Cardiac muscle cell (in vitro differentiated cells and primary cell): ENCODE data around the gene MRPL50. TPM values are rescaled to one million over a fixed set of nuclear protein-coding genes. Genes with fewer than 3 reads are reported as not detected.

Source experiments
- DNase-seq, 2 donors: peaks; one replicate each; pipeline versions ENCODE4 v3.0.0 to v3.0.0-alpha.2; 2010 to 2017; ENCODE audit warnings: low read depth in 1 of 2, low spot score in 1 of 2
- H3K27ac ChIP-seq: fragments of 200-600 bp; sonication (generic); 2 replicates; pipeline ENCODE4 v1.5.1; 2016
- H3K27me3 ChIP-seq: fragments of 200-600 bp; sonication (generic); 2 replicates; pipeline ENCODE4 v1.6.0; 2016; ENCODE audit warnings: control low read depth
- H3K36me3 ChIP-seq: fragments of 200-600 bp; sonication (generic); 2 replicates; pipeline ENCODE4 v1.5.1; 2016; ENCODE audit warnings: control low read depth
- H3K4me1 ChIP-seq: fragments of 200-600 bp; sonication (generic); 2 replicates; pipeline ENCODE4 v1.8.1; 2017; ENCODE audit warnings: low read depth, mild to moderate bottlenecking, mixed run types
- H3K4me3 ChIP-seq: fragments of 200-600 bp; sonication (generic); 2 replicates; pipeline ENCODE4 v1.5.1; 2016; ENCODE audit warnings: mild to moderate bottlenecking
- H3K9me3 ChIP-seq: fragments of 200-600 bp; sonication (generic); 2 replicates; pipeline ENCODE4 v1.5.1; 2017; ENCODE audit warnings: low read depth, mild to moderate bottlenecking, control low read depth
- polyA plus RNA-seq: library from polyadenylated mRNA; unstranded; fragments of >200 nt; fragmentation: Nextera tagmentation; extraction: Ambion mirVana; gene quantifications from 2 replicates; pipeline ENCODE4 v1.2.1, GENCODE V29; 2016
- total RNA-seq: library from RNA; depleted of rRNA; stranded (reverse); fragments of >200 nt; gene quantifications from 2 replicates; pipeline ENCODE4 v1.2.3, GENCODE V29; 2016
- TF ChIP-seq, protein P1 (sequence below): IDR thresholded peaks from 2 replicates; pipeline ENCODE4 v1.5.1; 2012; ENCODE audit warnings: low read depth, mild to moderate bottlenecking, low read length

MRPL50 gene
- total RNA-seq (9.1 and 11.2 TPM in 2 replicates), polyA plus RNA-seq (23.5 and 24.5 TPM in 2 replicates)

DNA sequence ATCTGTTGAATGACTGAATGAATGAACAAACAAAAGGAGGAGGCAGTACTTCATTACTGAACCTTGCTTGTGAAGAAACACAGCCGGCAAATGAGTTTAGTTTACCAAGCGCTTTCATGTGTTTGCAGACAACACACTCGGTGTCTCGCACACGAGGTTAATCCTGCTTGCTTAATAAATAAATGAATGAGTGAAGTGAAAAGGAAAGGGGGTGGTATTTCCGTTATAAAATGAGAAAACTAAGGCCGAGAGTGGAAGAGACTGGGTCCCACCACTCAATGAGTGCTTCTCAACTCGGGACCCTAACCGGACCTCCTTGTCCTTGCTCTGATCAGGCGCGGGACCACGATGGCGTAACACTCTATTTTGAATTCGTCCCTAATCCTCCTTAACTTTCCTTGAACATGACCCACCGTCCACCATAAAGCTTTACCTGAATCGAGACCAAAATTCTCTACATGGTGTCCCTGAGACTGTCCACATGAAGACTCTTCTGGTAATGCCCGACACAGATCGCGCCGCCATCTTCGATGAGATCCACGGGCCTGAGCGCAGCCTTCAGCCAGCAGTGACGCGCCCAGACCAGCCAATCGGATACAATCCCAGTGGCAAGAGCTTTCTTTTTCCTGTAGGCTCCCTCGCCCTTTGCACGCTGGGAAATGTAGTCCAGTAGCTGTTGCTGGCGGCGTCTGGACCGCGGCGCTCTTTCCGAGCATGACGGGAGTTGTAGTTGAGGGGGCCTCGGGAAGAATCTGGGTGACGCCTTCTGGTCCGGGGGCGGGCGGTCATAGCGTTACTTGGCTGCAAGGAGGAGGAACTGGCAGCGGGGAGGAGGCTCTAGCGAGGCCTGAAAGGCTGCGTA is at the start of gene MRPL50, which contains the start of gene ZNF189:
TSS of gene MRPL50 (minus strand) at position 551 of the 862 bp plus-strand sequence. CDS start at position 525, 26 bp downstream.
TSS of gene ZNF189 (plus strand) at position 784 of the 862 bp plus-strand sequence. CDS start 306 bp downstream, outside the sequence.
- Histone ChIP-seq H3K4me3 (peak within 1 kb of the TSS; percentile 45), H3K27me3 (no peaks in the 10 kb centered on the region), H3K4me1 (peaks cover 24% of the 10 kb centered on the region), H3K27ac (peak within 1 kb of the TSS; percentile 89), H3K9me3 (no peaks in the 10 kb centered on the region), H3K36me3 (peaks cover 25% of the 10 kb centered on the region)
- peak; percentile 98 to 99 for DNase-seq
- TF ChIP-seq, protein P1, sequence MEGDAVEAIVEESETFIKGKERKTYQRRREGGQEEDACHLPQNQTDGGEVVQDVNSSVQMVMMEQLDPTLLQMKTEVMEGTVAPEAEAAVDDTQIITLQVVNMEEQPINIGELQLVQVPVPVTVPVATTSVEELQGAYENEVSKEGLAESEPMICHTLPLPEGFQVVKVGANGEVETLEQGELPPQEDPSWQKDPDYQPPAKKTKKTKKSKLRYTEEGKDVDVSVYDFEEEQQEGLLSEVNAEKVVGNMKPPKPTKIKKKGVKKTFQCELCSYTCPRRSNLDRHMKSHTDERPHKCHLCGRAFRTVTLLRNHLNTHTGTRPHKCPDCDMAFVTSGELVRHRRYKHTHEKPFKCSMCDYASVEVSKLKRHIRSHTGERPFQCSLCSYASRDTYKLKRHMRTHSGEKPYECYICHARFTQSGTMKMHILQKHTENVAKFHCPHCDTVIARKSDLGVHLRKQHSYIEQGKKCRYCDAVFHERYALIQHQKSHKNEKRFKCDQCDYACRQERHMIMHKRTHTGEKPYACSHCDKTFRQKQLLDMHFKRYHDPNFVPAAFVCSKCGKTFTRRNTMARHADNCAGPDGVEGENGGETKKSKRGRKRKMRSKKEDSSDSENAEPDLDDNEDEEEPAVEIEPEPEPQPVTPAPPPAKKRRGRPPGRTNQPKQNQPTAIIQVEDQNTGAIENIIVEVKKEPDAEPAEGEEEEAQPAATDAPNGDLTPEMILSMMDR: no peak

DNA sequence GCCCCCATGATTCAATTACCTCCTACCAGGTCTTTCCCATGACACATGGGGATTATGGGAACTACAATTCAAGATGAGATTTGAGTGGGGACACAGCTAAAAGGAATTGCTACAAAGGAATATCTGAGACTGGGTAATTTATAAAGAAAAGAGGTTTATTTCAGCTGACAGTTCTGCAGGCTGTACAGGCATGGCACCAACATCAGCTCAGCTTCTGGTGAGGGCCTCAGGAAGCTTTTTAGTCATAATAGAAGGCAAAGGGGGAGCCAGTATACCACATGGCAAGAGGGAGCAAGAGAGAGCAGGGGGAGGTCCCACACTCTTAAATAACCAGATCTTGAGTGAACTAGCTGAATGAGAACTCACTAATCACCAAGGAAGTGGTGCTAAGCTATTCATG is 48.3 kb upstream of the MRPL50 start:
- H3K4me3 ChIP-seq: no peak overlapping the region
- no peaks in the 10 kb centered on the region for H3K9me3 ChIP-seq
- no peak overlapping the region for H3K27ac ChIP-seq
- no peak for DNase-seq
- no peaks in the 10 kb centered on the region for H3K4me1 ChIP-seq
- no peaks in the 10 kb centered on the region for H3K36me3 ChIP-seq
- no peaks in the 10 kb centered on the region for H3K27me3 ChIP-seq
- TF ChIP-seq, protein P1: no peak

DNA sequence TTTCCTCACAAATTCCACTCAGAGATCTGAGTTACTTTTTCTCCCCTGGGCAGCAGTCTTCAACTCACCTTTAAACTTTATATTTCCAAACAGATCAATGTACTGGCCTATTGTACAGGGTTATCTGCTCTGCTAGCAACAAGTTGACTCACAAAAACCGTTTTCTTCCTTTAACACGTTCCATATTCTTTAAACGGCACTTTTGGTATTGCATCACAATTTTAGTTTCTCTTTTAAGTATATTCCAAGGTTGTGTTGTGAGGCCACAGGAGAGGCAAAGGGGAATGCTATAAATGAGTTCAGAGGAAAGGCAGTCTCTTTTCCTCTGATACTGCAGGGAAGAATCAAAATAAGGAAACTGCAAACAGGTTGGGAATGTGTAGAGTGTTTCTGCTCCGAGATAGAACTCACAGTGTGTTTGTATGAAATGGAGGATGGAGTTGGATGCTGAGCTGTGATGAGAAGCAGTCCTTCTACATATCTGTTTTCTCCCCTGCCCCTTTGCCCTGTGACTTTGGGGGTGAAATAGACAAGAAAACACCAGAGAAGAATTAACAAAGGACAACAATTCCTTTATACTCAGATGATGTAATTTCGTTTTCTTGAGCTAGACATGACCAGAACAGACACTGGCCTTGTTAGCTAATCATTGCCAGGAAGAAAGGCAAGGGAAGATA is 47.1 kb upstream of the MRPL50 start:
- H3K36me3 ChIP-seq: no peaks in the 10 kb centered on the region
- H3K27ac ChIP-seq: no peak overlapping the region
- H3K4me3 ChIP-seq: no peak overlapping the region
- no peaks in the 10 kb centered on the region for H3K9me3 ChIP-seq
- DNase-seq: peak in 1 of 2 donors; percentile 55
- no peaks in the 10 kb centered on the region for H3K4me1 ChIP-seq
- H3K27me3 ChIP-seq: no peaks in the 10 kb centered on the region
- TF ChIP-seq, protein P1: no peak

DNA sequence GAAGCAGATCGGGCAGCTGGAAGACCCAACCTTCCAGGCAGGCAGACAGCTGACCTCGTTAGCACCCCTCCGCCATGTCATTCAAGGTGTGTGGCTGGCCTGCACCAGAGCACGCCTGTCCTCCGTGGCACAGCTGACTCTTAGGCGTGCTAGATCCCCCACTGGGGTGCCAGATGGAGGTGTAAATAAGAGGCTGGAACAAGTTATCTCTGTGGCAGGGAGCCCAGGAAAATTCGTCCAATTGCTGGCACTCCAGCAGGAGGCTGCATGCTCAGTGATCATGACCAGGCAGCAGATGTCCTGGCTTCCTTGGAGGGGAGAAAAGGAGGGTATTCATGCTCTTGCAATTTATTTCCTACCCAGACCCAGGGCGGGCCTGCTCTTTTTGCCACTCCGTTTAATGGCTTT is 45.0 kb upstream of the MRPL50 start:
- H3K27me3 ChIP-seq: no peaks in the 10 kb centered on the region
- TF ChIP-seq, protein P1: no peak
- DNase-seq: no peak

DNA sequence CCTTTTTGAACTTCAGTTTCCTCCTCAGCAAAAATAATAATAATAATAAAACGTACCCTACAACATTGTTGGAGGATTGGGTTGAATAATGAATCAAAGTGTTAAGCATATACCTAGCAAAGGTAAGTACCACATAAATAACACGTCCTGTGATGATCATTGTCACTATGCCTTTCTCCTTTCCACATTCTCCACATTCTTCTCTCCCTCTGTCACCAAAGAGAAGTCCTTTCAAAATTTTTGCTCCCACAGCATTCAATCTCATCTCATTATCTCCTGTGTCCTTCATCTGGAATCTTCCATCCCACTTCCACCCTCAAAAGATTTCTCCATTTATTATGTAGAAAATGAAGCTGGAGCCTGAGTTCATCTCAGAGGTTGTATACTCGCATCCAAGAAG is 44.3 kb upstream of the MRPL50 start:
- no peaks in the 10 kb centered on the region for H3K27me3 ChIP-seq
- H3K4me1 ChIP-seq: no peaks in the 10 kb centered on the region
- TF ChIP-seq, protein P1: no peak
- no peak for DNase-seq
- H3K36me3 ChIP-seq: no peaks in the 10 kb centered on the region
- no peak overlapping the region for H3K27ac ChIP-seq
- no peaks in the 10 kb centered on the region for H3K9me3 ChIP-seq
- no peak overlapping the region for H3K4me3 ChIP-seq

More for the DNA sequence above, 45.0 kb upstream of the MRPL50 start:
- Histone ChIP-seq H3K27ac (no peak overlapping the region), H3K4me3 (no peak overlapping the region), H3K36me3 (no peaks in the 10 kb centered on the region), H3K4me1 (no peaks in the 10 kb centered on the region), H3K9me3 (no peaks in the 10 kb centered on the region)
